Hepatocyte (in vitro differentiated cells): ENCODE measurements around the gene SMARCB1.

Source experiments
- EZH2 ChIP-seq: fragments of 200-600 bp; sonication (generic); IDR thresholded peaks from 2 replicates; pipeline ENCODE4 v1.6.1; 2016; ENCODE audit warnings: antibody characterized with exemption, mild to moderate bottlenecking, borderline replicate concordance
- EZH2phosphoT487 ChIP-seq: fragments of 200-600 bp; sonication (generic); IDR thresholded peaks from one replicate; pipeline ENCODE4 v1.6.1; 2018; ENCODE audit warnings: antibody characterized with exemption, mild to moderate bottlenecking, low read depth, moderate library complexity; ENCODE audit not compliant: unreplicated experiment, severe bottlenecking
- TF ChIP-seq, protein P1 (sequence below): fragments of 200-600 bp; sonication (generic); IDR thresholded peaks from 2 replicates; pipeline ENCODE4 v1.5.1; 2016; ENCODE audit warnings: antibody characterized with exemption, mild to moderate bottlenecking; ENCODE audit not compliant: poor library complexity

DNA sequence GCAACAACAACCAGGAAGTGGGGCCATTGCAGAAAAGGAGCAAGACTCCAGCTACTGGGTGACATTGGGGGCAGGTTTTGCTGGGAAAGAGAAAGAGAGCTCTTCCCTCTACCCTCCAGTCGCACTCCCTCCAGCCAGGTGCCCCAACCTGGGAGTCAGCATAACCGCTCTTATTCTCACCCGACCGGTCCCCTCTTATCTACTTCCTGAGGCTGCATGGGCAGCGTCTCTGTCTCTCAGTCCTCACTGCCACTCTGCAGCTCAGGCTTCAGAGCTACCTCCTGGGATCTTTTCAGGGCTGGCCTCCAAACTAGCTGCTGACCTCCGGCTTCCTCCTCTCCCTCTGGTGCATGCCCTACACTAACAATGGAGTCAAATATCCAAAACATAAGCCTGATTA lies 41.0 kb upstream of the SMARCB1 start:
- TF ChIP-seq, protein P1, sequence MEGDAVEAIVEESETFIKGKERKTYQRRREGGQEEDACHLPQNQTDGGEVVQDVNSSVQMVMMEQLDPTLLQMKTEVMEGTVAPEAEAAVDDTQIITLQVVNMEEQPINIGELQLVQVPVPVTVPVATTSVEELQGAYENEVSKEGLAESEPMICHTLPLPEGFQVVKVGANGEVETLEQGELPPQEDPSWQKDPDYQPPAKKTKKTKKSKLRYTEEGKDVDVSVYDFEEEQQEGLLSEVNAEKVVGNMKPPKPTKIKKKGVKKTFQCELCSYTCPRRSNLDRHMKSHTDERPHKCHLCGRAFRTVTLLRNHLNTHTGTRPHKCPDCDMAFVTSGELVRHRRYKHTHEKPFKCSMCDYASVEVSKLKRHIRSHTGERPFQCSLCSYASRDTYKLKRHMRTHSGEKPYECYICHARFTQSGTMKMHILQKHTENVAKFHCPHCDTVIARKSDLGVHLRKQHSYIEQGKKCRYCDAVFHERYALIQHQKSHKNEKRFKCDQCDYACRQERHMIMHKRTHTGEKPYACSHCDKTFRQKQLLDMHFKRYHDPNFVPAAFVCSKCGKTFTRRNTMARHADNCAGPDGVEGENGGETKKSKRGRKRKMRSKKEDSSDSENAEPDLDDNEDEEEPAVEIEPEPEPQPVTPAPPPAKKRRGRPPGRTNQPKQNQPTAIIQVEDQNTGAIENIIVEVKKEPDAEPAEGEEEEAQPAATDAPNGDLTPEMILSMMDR: no peak
- TF ChIP-seq EZH2 (no peak), EZH2phosphoT487 (no peak)
